HepG2 (cell line): ENCODE results near the gene FRMD4B.

Source experiments
- CTCF ChIP-seq: sonication (generic); formaldehyde crosslinking; IDR thresholded peaks from 2 replicates; pipeline ENCODE4 v1.5.0; 2020; ENCODE audit warnings: mild to moderate bottlenecking, missing genetic modification reagents, moderate library complexity
- FOXP1 ChIP-seq, 2 experiments: fragments of 450-650 bp in 1 of 2; IDR thresholded peaks; 2 replicates each; pipeline ENCODE4 v1.6.1; 2017 to 2018; ENCODE audit warnings: antibody characterized with exemption in 1 of 2
- NFRKB ChIP-seq: fragments of 450-650 bp; IDR thresholded peaks from 2 replicates; pipeline ENCODE4 v1.6.1; 2017
- POLR2A ChIP-seq, 2 experiments: IDR thresholded peaks; 2 replicates each; pipeline ENCODE4 v1.6.1; 2011; ENCODE audit warnings: low read depth in 2 of 2, low read length in 2 of 2, mild to moderate bottlenecking in 1 of 2, moderate library complexity in 1 of 2; ENCODE audit not compliant: insufficient read depth in 1 of 2
- POLR2AphosphoS2 ChIP-seq: IDR thresholded peaks from 2 replicates; pipeline ENCODE4 v1.6.1; 2011; ENCODE audit warnings: low read depth, low read length, improper control_type of control experiment
- POLR2AphosphoS5 ChIP-seq: IDR thresholded peaks from 2 replicates; pipeline ENCODE4 v1.6.1; 2012; ENCODE audit warnings: low read depth, low read length
- RAD51 ChIP-seq: fragments of 450-650 bp; IDR thresholded peaks from 2 replicates; pipeline ENCODE4 v1.6.1; 2016; ENCODE audit warnings: borderline replicate concordance
- RXRA ChIP-seq: sonication (generic); formaldehyde crosslinking; IDR thresholded peaks from 2 replicates; pipeline ENCODE4 v1.5.1; 2020; ENCODE audit warnings: missing genetic modification reagents
- YEATS4 ChIP-seq: sonication (generic); formaldehyde crosslinking; IDR thresholded peaks from 2 replicates; pipeline ENCODE4 v1.4.0; 2020; ENCODE audit warnings: missing genetic modification reagents, borderline replicate concordance
- ZNF335 ChIP-seq: sonication (generic); formaldehyde crosslinking; IDR thresholded peaks from 2 replicates; pipeline ENCODE4 v1.4.0; 2020; ENCODE audit warnings: missing genetic modification reagents
- TF ChIP-seq, protein P1 (sequence below): sonication (generic); formaldehyde crosslinking; IDR thresholded peaks from 2 replicates; pipeline ENCODE4 v1.4.0; 2020; ENCODE audit warnings: mild to moderate bottlenecking, missing genetic modification reagents, borderline replicate concordance
- TF ChIP-seq, protein P2 (sequence below): sonication (generic); formaldehyde crosslinking; IDR thresholded peaks from 2 replicates; pipeline ENCODE4 v1.5.0; 2020; ENCODE audit warnings: missing genetic modification reagents

GRCh38 chr3:69207031-69207430 is 178.9 kb downstream of the FRMD4B start:
- TF ChIP-seq RAD51 (no peak), ZNF335 (CRISPR knock-in tag) (no peak), YEATS4 (CRISPR knock-in tag) (no peak), POLR2AphosphoS5 (no peak), NFRKB (no peak), FOXP1 (IDR thresholded peaks at IDR 0.05) (no peak), FOXP1 (CRISPR knock-in tag; IDR thresholded peaks at IDR 0.05) (no peak), CTCF (no peak), POLR2AphosphoS2 (no peak), RXRA (no peak), POLR2A (IDR thresholded peaks at IDR 0.05; ENCODE audit: insufficient read depth in 1 of 2, low read depth in 2 of 2, low read length in 2 of 2) (no peak)
- TF ChIP-seq, protein P1, sequence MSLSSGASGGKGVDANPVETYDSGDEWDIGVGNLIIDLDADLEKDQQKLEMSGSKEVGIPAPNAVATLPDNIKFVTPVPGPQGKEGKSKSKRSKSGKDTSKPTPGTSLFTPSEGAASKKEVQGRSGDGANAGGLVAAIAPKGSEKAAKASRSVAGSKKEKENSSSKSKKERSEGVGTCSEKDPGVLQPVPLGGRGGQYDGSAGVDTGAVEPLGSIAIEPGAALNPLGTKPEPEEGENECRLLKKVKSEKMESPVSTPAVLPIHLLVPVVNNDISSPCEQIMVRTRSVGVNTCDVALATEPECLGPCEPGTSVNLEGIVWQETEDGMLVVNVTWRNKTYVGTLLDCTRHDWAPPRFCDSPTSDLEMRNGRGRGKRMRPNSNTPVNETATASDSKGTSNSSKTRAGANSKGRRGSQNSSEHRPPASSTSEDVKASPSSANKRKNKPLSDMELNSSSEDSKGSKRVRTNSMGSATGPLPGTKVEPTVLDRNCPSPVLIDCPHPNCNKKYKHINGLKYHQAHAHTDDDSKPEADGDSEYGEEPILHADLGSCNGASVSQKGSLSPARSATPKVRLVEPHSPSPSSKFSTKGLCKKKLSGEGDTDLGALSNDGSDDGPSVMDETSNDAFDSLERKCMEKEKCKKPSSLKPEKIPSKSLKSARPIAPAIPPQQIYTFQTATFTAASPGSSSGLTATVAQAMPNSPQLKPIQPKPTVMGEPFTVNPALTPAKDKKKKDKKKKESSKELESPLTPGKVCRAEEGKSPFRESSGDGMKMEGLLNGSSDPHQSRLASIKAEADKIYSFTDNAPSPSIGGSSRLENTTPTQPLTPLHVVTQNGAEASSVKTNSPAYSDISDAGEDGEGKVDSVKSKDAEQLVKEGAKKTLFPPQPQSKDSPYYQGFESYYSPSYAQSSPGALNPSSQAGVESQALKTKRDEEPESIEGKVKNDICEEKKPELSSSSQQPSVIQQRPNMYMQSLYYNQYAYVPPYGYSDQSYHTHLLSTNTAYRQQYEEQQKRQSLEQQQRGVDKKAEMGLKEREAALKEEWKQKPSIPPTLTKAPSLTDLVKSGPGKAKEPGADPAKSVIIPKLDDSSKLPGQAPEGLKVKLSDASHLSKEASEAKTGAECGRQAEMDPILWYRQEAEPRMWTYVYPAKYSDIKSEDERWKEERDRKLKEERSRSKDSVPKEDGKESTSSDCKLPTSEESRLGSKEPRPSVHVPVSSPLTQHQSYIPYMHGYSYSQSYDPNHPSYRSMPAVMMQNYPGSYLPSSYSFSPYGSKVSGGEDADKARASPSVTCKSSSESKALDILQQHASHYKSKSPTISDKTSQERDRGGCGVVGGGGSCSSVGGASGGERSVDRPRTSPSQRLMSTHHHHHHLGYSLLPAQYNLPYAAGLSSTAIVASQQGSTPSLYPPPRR (CRISPR knock-in tag): no peak
- TF ChIP-seq, protein P2, sequence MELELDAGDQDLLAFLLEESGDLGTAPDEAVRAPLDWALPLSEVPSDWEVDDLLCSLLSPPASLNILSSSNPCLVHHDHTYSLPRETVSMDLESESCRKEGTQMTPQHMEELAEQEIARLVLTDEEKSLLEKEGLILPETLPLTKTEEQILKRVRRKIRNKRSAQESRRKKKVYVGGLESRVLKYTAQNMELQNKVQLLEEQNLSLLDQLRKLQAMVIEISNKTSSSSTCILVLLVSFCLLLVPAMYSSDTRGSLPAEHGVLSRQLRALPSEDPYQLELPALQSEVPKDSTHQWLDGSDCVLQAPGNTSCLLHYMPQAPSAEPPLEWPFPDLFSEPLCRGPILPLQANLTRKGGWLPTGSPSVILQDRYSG (CRISPR knock-in tag): no peak
